Gastroesophageal sphincter (tissue), 4 donors: Measurements from ENCODE around the gene CD46. TPM values are rescaled to one million over a fixed set of nuclear protein-coding genes. Genes with fewer than 3 reads are reported as not detected.

ENCODE experiments used
- ATAC-seq: fragments of 150-250 bp; one replicate; pipeline ENCODE4 v1.9.1; 2016; ENCODE audit warnings: mild to moderate bottlenecking, moderate library complexity
- H3K27ac ChIP-seq, 4 donors: fragments of 200-600 bp; sonication (generic) in 3 of 4; 1 replicate in 3 of 4; 2 replicates in 1 of 4; pipeline ENCODE4 v1.5.1; 2016 to 2019
- H3K27me3 ChIP-seq: fragments of 200-600 bp; sonication (generic); one replicate; pipeline ENCODE4 v1.5.1; 2019
- H3K36me3 ChIP-seq, 2 donors: fragments of 200-600 bp; sonication (generic); one replicate each; pipeline ENCODE4 v1.5.1; 2019; ENCODE audit warnings: control low read depth in 1 of 2
- H3K4me1 ChIP-seq, 3 donors: fragments of 200-600 bp; sonication (generic); 1 replicate in 2 of 3; 2 replicates in 1 of 3; pipeline ENCODE4 v1.5.1; 2016 to 2019; ENCODE audit warnings: control low read depth in 2 of 3
- H3K4me3 ChIP-seq, 2 donors: fragments of 200-600 bp; sonication (generic); one replicate each; pipeline ENCODE4 v1.5.1; 2019; ENCODE audit warnings: mild to moderate bottlenecking in 1 of 2, moderate library complexity in 1 of 2
- H3K9me3 ChIP-seq, 3 donors: fragments of 200-600 bp; sonication (generic); one replicate each; pipeline ENCODE4 v1.5.1; 2017 to 2019; ENCODE audit warnings: control low read depth in 2 of 3
- CTCF ChIP-seq, 4 experiments: fragments of 200-600 bp in 2 of 4; fragments of 450-650 bp in 2 of 4; sonication (generic) in 1 of 4; IDR thresholded peaks; one replicate each; pipeline ENCODE4 v1.5.1; 2017 to 2019; ENCODE audit warnings: antibody characterized with exemption in 4 of 4, mild to moderate bottlenecking in 2 of 4, moderate library complexity in 2 of 4
- EP300 ChIP-seq: sonication (generic); formaldehyde crosslinking; IDR thresholded peaks from one replicate; pipeline ENCODE4 v1.6.1; 2017; ENCODE audit warnings: antibody characterized with exemption, mild to moderate bottlenecking
- POLR2A ChIP-seq, 2 donors: fragments of 450-650 bp; IDR thresholded peaks; one replicate each; pipeline ENCODE4 v1.6.1; 2017; ENCODE audit warnings: antibody characterized with exemption in 2 of 2, mild to moderate bottlenecking in 2 of 2, moderate library complexity in 1 of 2
- POLR2AphosphoS5 ChIP-seq: sonication (generic); formaldehyde crosslinking; IDR thresholded peaks from one replicate; pipeline ENCODE4 v1.6.1; 2017; ENCODE audit warnings: antibody characterized with exemption
- WGBS, 2 donors: methylation state at CpG; one replicate each; pipeline ENCODE4 v1.1.5; 2018; ENCODE audit warnings: low coverage in 1 of 2; 5-methylcytosine and 5-hydroxymethylcytosine counted together
- total RNA-seq, 4 donors: library from RNA; depleted of rRNA; stranded (reverse); fragments of >200 nt; gene quantifications; one replicate each; pipeline ENCODE4 v1.1.0, GENCODE V29; 2016

CD46 gene
- total RNA-seq, 4 donors from 2014 or later = 69.1 to 117 (median 98.6) TPM

GRCh38 chr1:207742850-207743555, 8.9 kb upstream of the CD46 start:
- Histone ChIP-seq H3K4me1 (no peaks in the 10 kb centered on the region), H3K9me3 (no peaks in the 10 kb centered on the region), H3K36me3 (no peaks in the 10 kb centered on the region), H3K27me3 (no peaks in the 10 kb centered on the region), H3K27ac (no peak overlapping the region), H3K4me3 (no peak overlapping the region)
- WGBS, 2 donors = 78 to 90% methylated on average over 2 to 3 of the region's 3 CpGs
- ATAC-seq = no peak
- TF ChIP-seq POLR2AphosphoS5 (no peak), EP300 (no peak), POLR2A (IDR thresholded peaks at IDR 0.05) (no peak), CTCF (IDR thresholded peaks at IDR 0.05) (no peak)

GRCh38 chr1:207744000-207744534, 7.8 kb upstream of the CD46 start:
- no peak for ATAC-seq
- no peaks in the 10 kb centered on the region for H3K36me3 ChIP-seq
- 88 to 100% methylated on average over 3 to 4 of the region's 4 CpGs for WGBS, 2 donors

GRCh38 chr1:207745285-207745684, 6.6 kb upstream of the CD46 start:
- Histone ChIP-seq H3K4me3 (no peak overlapping the region), H3K9me3 (no peaks in the 10 kb centered on the region), H3K27me3 (no peaks in the 10 kb centered on the region), H3K36me3 (no peaks in the 10 kb centered on the region), H3K4me1 (peaks cover 0 to 3% (median 0%) of the 10 kb centered on the region in 3 donors), H3K27ac (no peak overlapping the region)
- TF ChIP-seq CTCF (IDR thresholded peaks at IDR 0.05) (no peak), POLR2A (IDR thresholded peaks at IDR 0.05) (no peak), EP300 (no peak), POLR2AphosphoS5 (no peak)
- no peak for ATAC-seq
- WGBS, 2 donors = 41 to 80% methylated on average over 1 of the region's 1 CpG

More at GRCh38 chr1:207744000-207744534, 7.8 kb upstream of the CD46 start:
- H3K27ac ChIP-seq = no peak overlapping the region
- no peaks in the 10 kb centered on the region for H3K4me1 ChIP-seq
- H3K27me3 ChIP-seq = no peaks in the 10 kb centered on the region
- no peaks in the 10 kb centered on the region for H3K9me3 ChIP-seq
- TF ChIP-seq POLR2AphosphoS5 = no peak
- TF ChIP-seq POLR2A (IDR thresholded peaks at IDR 0.05) = no peak
- TF ChIP-seq CTCF (IDR thresholded peaks at IDR 0.05) = no peak
- no peak for TF ChIP-seq EP300
- H3K4me3 ChIP-seq = no peak overlapping the region

DNA sequence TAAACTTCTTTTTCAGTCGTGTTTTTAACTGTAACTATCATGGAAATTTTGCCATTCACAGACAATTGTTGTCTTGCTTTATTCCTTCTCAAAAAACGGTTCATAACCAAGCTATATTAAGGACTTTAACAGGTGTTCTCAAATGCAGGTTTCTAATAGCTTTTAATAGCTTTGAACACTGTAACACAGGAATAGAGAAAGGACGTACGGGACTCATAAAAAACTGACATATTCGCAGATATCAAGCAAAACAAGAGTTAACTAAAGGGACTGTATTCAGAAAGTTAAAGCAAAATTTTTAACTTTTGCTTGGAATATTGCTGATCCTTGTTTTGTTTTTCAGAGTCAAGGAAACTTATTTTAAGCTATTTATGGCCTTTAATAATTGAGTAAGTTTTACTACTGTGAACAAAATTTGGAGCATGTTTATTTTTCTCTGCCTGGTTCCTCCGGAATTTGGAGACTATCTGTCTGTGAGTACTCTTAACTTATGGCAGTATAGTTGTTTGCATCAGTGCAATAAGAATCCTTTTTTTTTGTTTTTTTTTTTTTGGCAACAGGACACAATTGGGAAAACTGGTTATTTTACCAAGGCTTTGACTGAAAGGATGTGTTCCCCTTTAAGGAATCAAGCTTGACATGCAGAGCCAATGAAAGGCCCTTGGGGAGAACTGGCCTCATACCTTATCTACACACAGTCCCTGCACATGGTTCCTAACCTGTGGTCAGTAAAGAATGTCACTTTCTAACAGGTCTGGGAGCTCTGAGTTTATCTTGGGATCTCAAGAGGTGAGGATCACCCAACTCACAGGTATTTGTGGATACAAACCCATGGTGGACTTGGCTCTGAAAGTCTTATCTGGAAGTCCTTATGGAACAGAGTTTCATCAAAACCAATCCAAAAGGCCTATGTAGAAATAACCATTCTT, 5.8 kb upstream of the CD46 start:
- TF ChIP-seq CTCF (IDR thresholded peaks at IDR 0.05) (no peak), POLR2AphosphoS5 (no peak), POLR2A (IDR thresholded peaks at IDR 0.05) (no peak), EP300 (no peak)
- Histone ChIP-seq H3K4me1 (peaks cover 0 to 11% (median 4%) of the 10 kb centered on the region in 3 donors), H3K36me3 (no peaks in the 10 kb centered on the region), H3K4me3 (no peak overlapping the region), H3K27ac (no peak overlapping the region), H3K9me3 (no peaks in the 10 kb centered on the region), H3K27me3 (no peaks in the 10 kb centered on the region)
- WGBS, 2 donors = 70 to 83% methylated on average over 6 of the region's 6 CpGs
- no peak for ATAC-seq
